HuH-7.5 (cell line): Measurements from ENCODE around the gene SNTG2.

Experiments used
- DNase-seq: peaks from one replicate; pipeline ENCODE4 v3.0.0; 2011; ENCODE audit warnings: low spot score

The SNTG2 gene

DNA sequence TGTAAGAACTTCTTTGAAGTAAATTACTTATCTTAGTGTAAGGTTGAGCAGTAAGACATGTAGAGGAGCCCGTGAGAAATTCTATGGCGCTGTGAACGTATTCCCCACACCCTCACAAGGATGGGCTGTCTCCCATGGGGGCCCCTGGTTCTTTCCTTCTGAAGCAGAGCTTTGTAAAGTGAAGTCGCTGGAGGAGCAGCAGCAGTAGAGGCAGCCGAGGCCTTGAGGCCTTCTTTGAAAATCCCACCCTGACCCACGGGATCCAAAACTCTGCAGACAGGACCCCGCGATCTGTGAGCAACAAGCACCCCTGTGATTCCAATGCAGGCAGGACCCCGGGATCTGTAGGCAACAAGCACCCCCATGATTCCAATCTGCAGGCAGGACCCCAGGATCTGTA is 23.8 kb upstream of the SNTG2 start:
- no peak for DNase-seq

- no peak for DNase-seq
Observed at GRCh38 chr2:929011-929735, 21.5 kb upstream of the SNTG2 start.

DNA sequence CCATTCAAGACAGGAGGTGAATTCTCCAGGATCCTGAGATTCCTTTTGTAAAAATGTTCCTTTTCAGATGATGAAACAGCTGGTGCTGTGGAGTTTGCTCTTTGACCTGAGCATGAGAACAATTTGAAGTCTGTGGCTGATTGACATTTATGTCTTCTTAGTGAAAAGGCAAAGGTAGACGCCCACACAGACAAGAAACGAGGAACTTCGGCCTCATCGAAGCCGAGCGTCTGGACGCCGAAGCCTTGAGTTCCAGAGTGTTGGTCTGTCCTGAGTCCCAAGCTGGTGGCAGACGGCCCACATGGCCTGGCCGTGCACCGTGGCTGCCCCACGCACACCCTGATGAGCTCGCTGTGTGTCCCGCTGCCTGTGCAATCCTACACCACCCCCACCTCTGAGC is 20.7 kb upstream of the SNTG2 start:
- DNase-seq, result no peak

DNA sequence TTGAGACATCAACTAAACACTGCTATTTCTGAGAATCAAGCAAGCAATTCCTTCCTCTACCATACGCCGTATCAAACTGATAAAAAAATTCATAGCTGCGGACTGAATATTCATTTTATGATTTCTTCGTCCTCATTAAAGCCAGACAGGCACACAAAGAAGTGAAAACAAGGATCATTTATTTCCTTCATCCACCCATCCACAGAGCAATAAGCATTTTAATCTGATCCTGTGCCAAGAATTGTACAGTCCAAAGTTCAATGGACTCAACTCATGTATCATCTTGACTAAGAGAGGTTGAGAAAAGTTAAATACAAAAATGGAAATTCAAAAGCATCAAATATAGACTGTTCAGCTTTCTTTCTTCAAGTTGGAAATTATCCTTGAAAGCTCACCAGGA is 19.7 kb upstream of the SNTG2 start:
- no peak for DNase-seq

DNA sequence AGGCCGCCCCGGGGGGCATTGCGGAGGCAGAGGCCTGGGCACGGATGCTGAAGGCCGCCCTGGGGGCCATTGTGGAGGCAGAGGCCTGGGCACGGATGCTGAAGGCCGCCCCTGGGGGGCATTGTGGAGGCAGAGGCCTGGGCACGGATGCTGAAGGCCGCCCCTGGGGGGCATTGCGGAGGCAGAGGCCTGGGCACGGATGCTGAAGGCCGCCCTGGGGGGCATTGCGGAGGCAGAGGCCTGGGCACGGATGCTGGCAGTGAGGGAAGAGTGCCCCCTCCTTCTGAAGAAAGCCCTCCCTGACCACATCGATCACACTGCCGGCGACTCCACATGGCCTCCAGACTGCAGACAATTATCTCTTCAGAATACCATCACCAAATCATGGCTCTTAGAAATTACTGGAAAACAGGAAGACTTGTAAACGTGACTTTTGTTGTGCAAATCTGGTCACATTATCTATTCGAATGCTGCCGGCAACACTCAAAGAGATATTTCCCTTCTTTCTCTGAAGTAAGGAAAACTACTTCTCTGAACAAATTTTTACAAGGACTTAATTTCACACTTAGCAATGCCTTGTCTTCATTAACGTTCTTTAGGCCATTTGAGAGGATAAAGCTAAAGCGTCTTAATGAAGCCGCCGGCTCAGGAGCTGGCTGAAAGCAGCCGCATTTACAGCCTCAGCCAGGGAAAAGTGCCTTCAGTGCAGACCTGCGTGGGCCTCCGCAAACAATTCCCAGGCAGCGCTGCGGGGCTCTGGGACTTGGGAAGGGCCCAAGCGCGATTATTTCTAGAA is 18.1 kb upstream of the SNTG2 start:
- DNase-seq, result no peak

GRCh38 chr2:933734-934295 is 16.8 kb upstream of the SNTG2 start:
- DNase-seq, result no peak

- no peak for DNase-seq
Observed at GRCh38 chr2:937530-937929, 13.1 kb upstream of the SNTG2 start.

DNA sequence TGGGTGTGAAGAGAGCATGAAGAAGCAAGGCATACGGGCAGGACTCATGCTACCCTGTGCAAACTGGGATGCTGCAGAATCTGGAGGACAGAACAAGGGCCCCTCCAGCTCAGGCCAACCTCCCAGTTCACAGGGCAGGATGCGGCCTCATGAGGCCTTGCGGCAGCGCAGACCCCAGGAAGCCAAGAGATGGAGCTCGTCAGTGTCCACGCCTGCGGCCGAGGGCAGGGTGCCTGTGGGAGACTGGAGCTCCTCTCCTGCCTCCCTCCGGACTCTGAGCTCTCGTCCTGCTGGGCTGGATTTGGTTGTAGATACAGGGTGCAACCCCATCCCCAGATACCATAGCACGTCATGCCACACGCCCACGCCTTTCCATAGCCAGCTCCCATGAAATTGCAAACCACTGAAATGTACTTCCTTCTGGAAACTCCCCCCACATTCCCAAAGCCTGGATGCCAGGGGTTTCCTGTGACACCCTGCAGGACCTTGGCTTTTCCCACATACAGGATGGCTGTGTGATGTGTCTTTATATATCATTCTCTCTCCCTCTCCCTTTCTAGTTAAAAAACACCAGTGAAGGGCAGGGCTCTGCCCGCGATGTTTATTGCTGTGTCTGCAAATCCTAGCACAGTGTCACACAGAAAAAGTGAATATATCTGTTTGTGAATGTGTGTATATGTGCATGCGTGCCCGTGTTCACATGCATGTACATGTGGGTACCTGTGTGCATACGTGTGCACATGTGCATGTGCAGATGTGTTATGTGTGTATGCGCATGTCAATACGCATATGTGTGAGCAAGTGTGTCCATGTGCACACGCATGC is 12.3 kb upstream of the SNTG2 start:
- no peak for DNase-seq

- no peak for DNase-seq
Observed at GRCh38 chr2:939936-940601, 10.6 kb upstream of the SNTG2 start.

- no peak for DNase-seq
Observed at GRCh38 chr2:941871-942270, 8.8 kb upstream of the SNTG2 start.

GRCh38 chr2:942775-943460 is 7.7 kb upstream of the SNTG2 start:
- no peak for DNase-seq

- no peak for DNase-seq
Observed at GRCh38 chr2:943461-943797, 7.2 kb upstream of the SNTG2 start.

- no peak for DNase-seq
Observed at GRCh38 chr2:943821-944220, 6.8 kb upstream of the SNTG2 start.

- no peak for DNase-seq
Observed at GRCh38 chr2:944693-945092, 6.0 kb upstream of the SNTG2 start.

GRCh38 chr2:945104-945503 is 5.5 kb upstream of the SNTG2 start:
- DNase-seq, result no peak

- no peak for DNase-seq
Observed at GRCh38 chr2:946073-946948, 4.3 kb upstream of the SNTG2 start.

- no peak for DNase-seq
Observed at GRCh38 chr2:949384-950079, 1.1 kb upstream of the SNTG2 start.

GRCh38 chr2:951224-952006 is 766 bp downstream of the SNTG2 start:
- no peak for DNase-seq

GRCh38 chr2:953408-953807 is 2.8 kb downstream of the SNTG2 start:
- no peak for DNase-seq
